Colonic mucosa (tissue), 4 donors: ENCODE results near the gene CLEC1B. TPM values are rescaled to one million over a fixed set of nuclear protein-coding genes. Genes with fewer than 3 reads are reported as not detected.
"Not testable (repeated sequence)": the region's sequence is repeated elsewhere in the genome, so short reads cannot be mapped to it uniquely, and the experiment has no call there.

Experiments used
- DNase-seq: peaks from one replicate; pipeline ENCODE4 v3.0.0-alpha.2; 2020
- H3K27ac ChIP-seq: fragments of 200-600 bp; one replicate; pipeline ENCODE4 v1.8.0; 2021
- H3K27me3 ChIP-seq: fragments of 200-600 bp; one replicate; pipeline ENCODE4 v1.8.0; 2021
- H3K36me3 ChIP-seq: fragments of 200-600 bp; one replicate; pipeline ENCODE4 v1.8.0; 2021
- H3K4me1 ChIP-seq: fragments of 200-600 bp; one replicate; pipeline ENCODE4 v1.8.0; 2021; ENCODE audit warnings: mild to moderate bottlenecking
- H3K4me3 ChIP-seq: fragments of 200-600 bp; one replicate; pipeline ENCODE4 v1.8.0; 2021
- H3K9ac ChIP-seq, 2 donors: one replicate each; pipeline ENCODE4 v1.7.0; 2013; ENCODE audit warnings: control low read depth in 2 of 2, low read depth in 2 of 2, low read length in 2 of 2
- H3K9me3 ChIP-seq: fragments of 200-600 bp; one replicate; pipeline ENCODE4 v1.8.0; 2021
- intact Hi-C: fragments of 100-400 bp; cut with DNase I; formaldehyde crosslinking; loops from one replicate; pipeline ENCODE4 v1.14.1; 2022
- total RNA-seq, 2 donors: library from RNA; stranded (reverse); fragmentation: NEBNext Ultra II Directional in 1 of 2; extraction: Animal tissue kit (Norgen Biotek cat#: 25700) in 1 of 2; gene quantifications; one replicate each; pipeline ENCODE4 v1.2.1, GENCODE V29; 2021
- TF ChIP-seq, protein P1 (sequence below): fragments of 200-600 bp; IDR thresholded peaks from one replicate; pipeline ENCODE4 v1.8.0; 2022; ENCODE audit warnings: antibody characterized with exemption, mild to moderate bottlenecking
- donor health status: healthy.
- donor health status: DM: no; HTN: no; CAD: no.
- donor health status: DM: no; HTN: no; CAD: no.

CLEC1B gene
- total RNA-seq, 2 donors from 2014 or later, result not detected

GRCh38 chr12:10001171-10001776 is 2.4 kb upstream of the CLEC1B start:
- no peak overlapping the region for H3K4me3 ChIP-seq
- H3K9ac ChIP-seq, result no peak overlapping the region
- H3K9me3 ChIP-seq, result no peaks in the 10 kb centered on the region
- no peaks in the 10 kb centered on the region for H3K27me3 ChIP-seq
- H3K36me3 ChIP-seq, result no peaks in the 10 kb centered on the region
- TF ChIP-seq, protein P1, sequence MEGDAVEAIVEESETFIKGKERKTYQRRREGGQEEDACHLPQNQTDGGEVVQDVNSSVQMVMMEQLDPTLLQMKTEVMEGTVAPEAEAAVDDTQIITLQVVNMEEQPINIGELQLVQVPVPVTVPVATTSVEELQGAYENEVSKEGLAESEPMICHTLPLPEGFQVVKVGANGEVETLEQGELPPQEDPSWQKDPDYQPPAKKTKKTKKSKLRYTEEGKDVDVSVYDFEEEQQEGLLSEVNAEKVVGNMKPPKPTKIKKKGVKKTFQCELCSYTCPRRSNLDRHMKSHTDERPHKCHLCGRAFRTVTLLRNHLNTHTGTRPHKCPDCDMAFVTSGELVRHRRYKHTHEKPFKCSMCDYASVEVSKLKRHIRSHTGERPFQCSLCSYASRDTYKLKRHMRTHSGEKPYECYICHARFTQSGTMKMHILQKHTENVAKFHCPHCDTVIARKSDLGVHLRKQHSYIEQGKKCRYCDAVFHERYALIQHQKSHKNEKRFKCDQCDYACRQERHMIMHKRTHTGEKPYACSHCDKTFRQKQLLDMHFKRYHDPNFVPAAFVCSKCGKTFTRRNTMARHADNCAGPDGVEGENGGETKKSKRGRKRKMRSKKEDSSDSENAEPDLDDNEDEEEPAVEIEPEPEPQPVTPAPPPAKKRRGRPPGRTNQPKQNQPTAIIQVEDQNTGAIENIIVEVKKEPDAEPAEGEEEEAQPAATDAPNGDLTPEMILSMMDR, result no peak
- DNase-seq, result no peak
- H3K27ac ChIP-seq, result no peak overlapping the region
- intact Hi-C loops, result no loop called here
- no peaks in the 10 kb centered on the region for H3K4me1 ChIP-seq

DNA sequence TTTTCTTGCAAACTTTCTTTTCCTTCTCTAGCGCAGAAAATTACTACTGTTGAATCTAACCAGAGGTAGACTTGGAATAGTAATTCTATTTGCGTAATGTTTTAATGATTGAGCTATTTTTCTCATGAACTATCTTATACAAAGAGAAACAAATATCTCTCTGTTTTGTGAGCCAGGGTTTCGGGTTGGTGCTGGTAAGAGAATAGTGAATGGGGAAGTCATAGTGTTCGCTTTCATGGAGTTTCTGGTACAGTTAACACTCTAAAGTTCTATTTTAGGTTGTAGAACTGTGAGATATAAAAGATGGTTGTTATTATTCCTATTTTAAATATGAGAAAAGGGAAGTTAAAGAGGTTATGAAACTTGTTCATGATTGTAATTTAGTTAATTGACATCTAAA is 6.6 kb downstream of the CLEC1B start:
- H3K9me3 ChIP-seq, result no peaks in the 10 kb centered on the region
- H3K36me3 ChIP-seq, result no peaks in the 10 kb centered on the region
- TF ChIP-seq, protein P1, result no peak
- no peak overlapping the region for H3K27ac ChIP-seq
- intact Hi-C loops, result no loop called here
- H3K4me1 ChIP-seq, result no peaks in the 10 kb centered on the region
- no peak for DNase-seq
- H3K4me3 ChIP-seq, result no peak overlapping the region
- H3K27me3 ChIP-seq, result no peaks in the 10 kb centered on the region
- H3K9ac ChIP-seq, result no peak overlapping the region

- Histone ChIP-seq H3K9ac (no peak overlapping the region), H3K36me3 (no peaks in the 10 kb centered on the region), H3K9me3 (no peaks in the 10 kb centered on the region), H3K4me1 (no peaks in the 10 kb centered on the region), H3K4me3 (no peak overlapping the region), H3K27ac (no peak overlapping the region), H3K27me3 (no peaks in the 10 kb centered on the region)
- TF ChIP-seq, protein P1, result no peak
- no peak for DNase-seq
- intact Hi-C loops, result no loop called here
These were observed 7.0 kb downstream of the CLEC1B start for GRCh38 chr12:9991876-9992275.

DNA sequence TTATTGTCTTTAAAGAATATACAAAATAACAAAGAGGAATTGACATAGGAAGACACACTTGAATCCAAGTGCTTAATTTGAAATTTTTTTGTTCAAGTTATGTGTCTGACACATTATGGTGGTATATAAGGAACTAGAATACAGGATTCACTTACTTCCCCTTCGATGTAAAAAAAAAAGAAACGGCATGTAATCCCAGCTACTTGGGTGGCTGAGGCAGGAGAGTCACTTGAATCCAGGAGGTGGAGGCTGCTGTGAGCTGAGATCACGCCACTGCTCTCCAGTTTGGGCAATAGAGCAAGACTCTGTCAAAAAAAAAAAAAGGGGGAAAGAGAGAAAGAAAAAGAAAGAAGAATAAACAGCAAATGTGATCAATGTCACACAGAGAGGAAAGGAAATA is 18.8 kb downstream of the CLEC1B start:
- TF ChIP-seq, protein P1, result no peak
- no peaks in the 10 kb centered on the region for H3K27me3 ChIP-seq
- intact Hi-C loops, result no loop called here
- H3K27ac ChIP-seq, result no peak overlapping the region
- no peak for DNase-seq
- H3K4me3 ChIP-seq, result no peak overlapping the region
- H3K9me3 ChIP-seq, result no peaks in the 10 kb centered on the region
- no peaks in the 10 kb centered on the region for H3K4me1 ChIP-seq
- no peaks in the 10 kb centered on the region for H3K36me3 ChIP-seq
- no peak overlapping the region for H3K9ac ChIP-seq

DNA sequence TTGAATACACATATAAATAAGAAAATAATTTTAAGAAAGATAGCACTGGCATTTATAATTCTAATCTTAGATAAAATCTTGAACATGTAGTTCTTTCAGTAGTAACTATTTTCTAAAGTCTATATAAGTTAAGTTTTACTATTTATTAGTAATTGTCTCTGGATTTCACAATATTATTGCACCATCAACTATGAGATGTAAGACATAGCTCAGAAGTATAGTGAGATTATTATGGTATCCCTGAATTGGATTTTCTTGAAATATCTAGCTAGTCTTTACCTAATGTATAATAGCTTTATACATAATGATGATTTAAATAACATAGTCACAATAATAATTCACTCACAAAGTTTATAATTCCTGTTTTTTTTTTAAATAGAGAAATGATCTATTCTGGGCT is 21.0 kb downstream of the CLEC1B start:
- H3K36me3 ChIP-seq, result no peaks in the 10 kb centered on the region
- TF ChIP-seq, protein P1, result no peak
- no peak for DNase-seq
- H3K9ac ChIP-seq, result no peak overlapping the region
- no peaks in the 10 kb centered on the region for H3K27me3 ChIP-seq
- H3K4me3 ChIP-seq, result no peak overlapping the region
- intact Hi-C loops, result no loop called here
- H3K9me3 ChIP-seq, result no peaks in the 10 kb centered on the region
- no peak overlapping the region for H3K27ac ChIP-seq
- no peaks in the 10 kb centered on the region for H3K4me1 ChIP-seq

DNA sequence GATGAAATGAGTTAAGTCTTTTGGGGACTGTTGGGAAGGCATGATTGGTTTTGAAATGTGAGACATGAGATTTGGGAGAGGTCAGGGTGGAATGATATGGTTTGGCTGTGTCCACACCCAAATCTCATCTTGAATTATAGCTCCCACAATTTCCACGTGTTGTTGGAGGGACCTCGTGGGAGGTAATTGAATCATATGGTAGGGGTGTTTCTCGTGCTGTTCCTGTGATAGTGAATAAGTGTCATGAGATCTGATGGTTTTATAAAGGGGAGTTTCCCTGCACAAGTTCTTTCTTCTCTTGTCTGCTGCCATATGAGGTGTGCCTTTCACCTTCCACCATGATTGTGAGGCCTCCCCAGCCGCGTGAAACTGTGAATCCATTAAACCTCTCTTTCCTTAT is 22.3 kb downstream of the CLEC1B start:
- H3K4me3 ChIP-seq, H3K27ac ChIP-seq, H3K9me3 ChIP-seq, DNase-seq, H3K36me3 ChIP-seq, H3K4me1 ChIP-seq, H3K9ac ChIP-seq, intact Hi-C loops, H3K27me3 ChIP-seq: not testable (repeated sequence)
